Hematopoietic multipotent progenitor cell treated with erythropoietin and hydrocortisone succinate and interleukin-3 and kit ligand, for 8 days (in vitro differentiated cells): ENCODE measurements around the gene LTBP2.

ENCODE experiments used
- DNase-seq: peaks from one replicate; pipeline ENCODE4 v3.0.0-alpha.2; 2015

The LTBP2 gene

GRCh38 chr14:74503938-74504335 lies 108.1 kb downstream of the LTBP2 start:
- DNase-seq = no peak

- DNase-seq = peak; percentile 82
Measured at GRCh38 chr14:74503291-74503937, 108.6 kb downstream of the LTBP2 start.

GRCh38 chr14:74502236-74503019 lies 109.6 kb downstream of the LTBP2 start:
- DNase-seq = peak; percentile 76

- no peak for DNase-seq
Measured at GRCh38 chr14:74501691-74502090, 110.3 kb downstream of the LTBP2 start.

GRCh38 chr14:74501135-74501614 lies 110.9 kb downstream of the LTBP2 start:
- DNase-seq = peak; percentile 47

- no peak for DNase-seq
Measured at GRCh38 chr14:74500417-74501134, 111.5 kb downstream of the LTBP2 start.

- DNase-seq = peak; percentile 85
Measured at GRCh38 chr14:74495356-74495755, 116.7 kb downstream of the LTBP2 start.

GRCh38 chr14:74493343-74494261 lies 118.4 kb downstream of the LTBP2 start, which contains the start of gene ISCA2:
Gene ISCA2 (plus strand): TSS chr14:74493765. CDS start chr14:74493775, 10 bp downstream.
- peak; percentile 99 for DNase-seq

- peak; percentile 9 for DNase-seq
Measured at GRCh38 chr14:74492776-74493342, 119.2 kb downstream of the LTBP2 start, which contains the start of gene NPC2. Gene NPC2 (minus strand): TSS chr14:74493305. CDS start chr14:74493274, 31 bp downstream.

GRCh38 chr14:74491956-74492775 lies 119.9 kb downstream of the LTBP2 start:
- DNase-seq = peak; percentile 69

GRCh38 chr14:74490486-74490885 lies 121.6 kb downstream of the LTBP2 start:
- DNase-seq = no peak

GRCh38 chr14:74488786-74489397 lies 123.1 kb downstream of the LTBP2 start:
- no peak for DNase-seq

- DNase-seq = no peak
Measured at GRCh38 chr14:74486164-74486563, 125.9 kb downstream of the LTBP2 start.

GRCh38 chr14:74483321-74483720 lies 128.7 kb downstream of the LTBP2 start:
- no peak for DNase-seq

- no peak for DNase-seq
Measured at GRCh38 chr14:74482571-74482970, 129.5 kb downstream of the LTBP2 start.

- no peak for DNase-seq
Measured at GRCh38 chr14:74480046-74480445, 132.0 kb downstream of the LTBP2 start.

GRCh38 chr14:74478996-74479635 lies 132.9 kb downstream of the LTBP2 start:
- no peak for DNase-seq

GRCh38 chr14:74476607-74477006 lies 135.4 kb downstream of the LTBP2 start:
- no peak for DNase-seq

GRCh38 chr14:74476107-74476506 lies 135.9 kb downstream of the LTBP2 start:
- DNase-seq = no peak

- DNase-seq = no peak
Measured at GRCh38 chr14:74475678-74476077, 136.4 kb downstream of the LTBP2 start.
